Right ventricle myocardium superior (tissue), 1 donor: ENCODE data around the gene RPL29. TPM values are rescaled to one million over a fixed set of nuclear protein-coding genes. Genes with fewer than 3 reads are reported as not detected.

Experiments
- total RNA-seq: library from RNA; stranded (reverse); fragmentation: NEBNext Ultra II Directional; extraction: Animal tissue kit (Norgen Biotek cat#: 25700); gene quantifications from one replicate; pipeline ENCODE4 v1.2.1, GENCODE V29; 2021
- donor health status: DM: no; HTN: yes; CAD: no; lungs with severe emphysema.

RPL29 gene
- total RNA-seq, 1 donor from 2014 or later: 594 TPM

Other genes with a start within 250 kb of the RPL29 start
- not detected for gene IQCF6, start 216.7 kb downstream of the RPL29 start, total RNA-seq
- gene IQCF2, start 134.3 kb downstream of the RPL29 start, total RNA-seq: not detected
- not detected for gene IQCF5, start 120.3 kb downstream of the RPL29 start, total RNA-seq
- not detected for gene IQCF1, start 92.5 kb downstream of the RPL29 start, total RNA-seq
- gene RRP9, start 54.0 kb downstream of the RPL29 start, total RNA-seq: 8.9 TPM
- 18.1 TPM for gene PARP3, start 53.5 kb downstream of the RPL29 start, total RNA-seq
- gene GPR62, start 40.5 kb downstream of the RPL29 start, total RNA-seq: not detected
- gene PCBP4, start 28.4 kb downstream of the RPL29 start, total RNA-seq: 64.1 TPM
- gene ABHD14B, start 21.8 kb downstream of the RPL29 start, total RNA-seq: 12.6 TPM
- 27.5 TPM for gene ABHD14A, start 20.8 kb downstream of the RPL29 start, total RNA-seq
- gene ACY1, start 12.4 kb downstream of the RPL29 start, total RNA-seq: 23.2 TPM
- 23.2 TPM for gene DUSP7, start 60.7 kb upstream of the RPL29 start, total RNA-seq
- gene POC1A, start 158.5 kb upstream of the RPL29 start, total RNA-seq: 1.5 TPM
- 160 TPM for gene ALAS1, start 202.3 kb upstream of the RPL29 start, total RNA-seq
- 0.32 TPM for gene TLR9, start 229.8 kb upstream of the RPL29 start, total RNA-seq
- gene TWF2, start 243.3 kb upstream of the RPL29 start, total RNA-seq: 131 TPM
- 8.4 TPM for gene PPM1M, start 249.9 kb upstream of the RPL29 start, total RNA-seq